ENCODE results near the gene CCDC181.
A peak's percentile ranks its signal among the peaks of the same experiment; 100 is the strongest.

Gene CCDC181

GRCh38 chr1:169392406-169392805, 34.9 kb downstream of the CCDC181 start:
- no peak for DNase-seq

- DNase-seq: no peak
These were observed 37.0 kb downstream of the CCDC181 start for GRCh38 chr1:169390303-169390702.

- no peak for DNase-seq
These were observed 39.9 kb downstream of the CCDC181 start for GRCh38 chr1:169387399-169387798.

GRCh38 chr1:169383449-169383848, 43.8 kb downstream of the CCDC181 start:
- no peak for DNase-seq

GRCh38 chr1:169381162-169381561, 46.1 kb downstream of the CCDC181 start:
- DNase-seq: no peak

- DNase-seq: no peak
These were observed 55.9 kb downstream of the CCDC181 start for GRCh38 chr1:169371404-169371803.

GRCh38 chr1:169368406-169368769, 58.9 kb downstream of the CCDC181 start:
- DNase-seq: peak; percentile 23

GRCh38 chr1:169367686-169368405, 59.4 kb downstream of the CCDC181 start, which contains the start of the genes BLZF1 and NME7:
BLZF1 (plus strand) TSS chr1:169368195; CDS start chr1:169369523, 1,328 bp downstream.
NME7 (minus strand) TSS chr1:169367797; CDS start chr1:169367710, 87 bp downstream.
- DNase-seq: peak; percentile 98

GRCh38 chr1:169367096-169367685, 60.1 kb downstream of the CCDC181 start:
- DNase-seq: no peak

GRCh38 chr1:169364948-169365347, 62.3 kb downstream of the CCDC181 start:
- no peak for DNase-seq

- DNase-seq: no peak
These were observed 64.1 kb downstream of the CCDC181 start for GRCh38 chr1:169363046-169363730.

GRCh38 chr1:169361281-169361680, 66.0 kb downstream of the CCDC181 start:
- DNase-seq: no peak

GRCh38 chr1:169360415-169360814, 66.9 kb downstream of the CCDC181 start:
- no peak for DNase-seq

- peak; percentile 33 for DNase-seq
These were observed 78.8 kb downstream of the CCDC181 start for GRCh38 chr1:169348383-169349036.

- no peak for DNase-seq
These were observed 79.4 kb downstream of the CCDC181 start for GRCh38 chr1:169347688-169348382.

GRCh38 chr1:169346036-169346589, 81.2 kb downstream of the CCDC181 start:
- no peak for DNase-seq

GRCh38 chr1:169345511-169345910, 81.8 kb downstream of the CCDC181 start:
- no peak for DNase-seq

All from effector CD4-positive, alpha-beta T cell (primary cell).